Measurements from ENCODE around the gene ZNF821.

ZNF821 gene, protein sequence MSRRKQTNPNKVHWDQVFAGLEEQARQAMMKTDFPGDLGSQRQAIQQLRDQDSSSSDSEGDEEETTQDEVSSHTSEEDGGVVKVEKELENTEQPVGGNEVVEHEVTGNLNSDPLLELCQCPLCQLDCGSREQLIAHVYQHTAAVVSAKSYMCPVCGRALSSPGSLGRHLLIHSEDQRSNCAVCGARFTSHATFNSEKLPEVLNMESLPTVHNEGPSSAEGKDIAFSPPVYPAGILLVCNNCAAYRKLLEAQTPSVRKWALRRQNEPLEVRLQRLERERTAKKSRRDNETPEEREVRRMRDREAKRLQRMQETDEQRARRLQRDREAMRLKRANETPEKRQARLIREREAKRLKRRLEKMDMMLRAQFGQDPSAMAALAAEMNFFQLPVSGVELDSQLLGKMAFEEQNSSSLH

DNA sequence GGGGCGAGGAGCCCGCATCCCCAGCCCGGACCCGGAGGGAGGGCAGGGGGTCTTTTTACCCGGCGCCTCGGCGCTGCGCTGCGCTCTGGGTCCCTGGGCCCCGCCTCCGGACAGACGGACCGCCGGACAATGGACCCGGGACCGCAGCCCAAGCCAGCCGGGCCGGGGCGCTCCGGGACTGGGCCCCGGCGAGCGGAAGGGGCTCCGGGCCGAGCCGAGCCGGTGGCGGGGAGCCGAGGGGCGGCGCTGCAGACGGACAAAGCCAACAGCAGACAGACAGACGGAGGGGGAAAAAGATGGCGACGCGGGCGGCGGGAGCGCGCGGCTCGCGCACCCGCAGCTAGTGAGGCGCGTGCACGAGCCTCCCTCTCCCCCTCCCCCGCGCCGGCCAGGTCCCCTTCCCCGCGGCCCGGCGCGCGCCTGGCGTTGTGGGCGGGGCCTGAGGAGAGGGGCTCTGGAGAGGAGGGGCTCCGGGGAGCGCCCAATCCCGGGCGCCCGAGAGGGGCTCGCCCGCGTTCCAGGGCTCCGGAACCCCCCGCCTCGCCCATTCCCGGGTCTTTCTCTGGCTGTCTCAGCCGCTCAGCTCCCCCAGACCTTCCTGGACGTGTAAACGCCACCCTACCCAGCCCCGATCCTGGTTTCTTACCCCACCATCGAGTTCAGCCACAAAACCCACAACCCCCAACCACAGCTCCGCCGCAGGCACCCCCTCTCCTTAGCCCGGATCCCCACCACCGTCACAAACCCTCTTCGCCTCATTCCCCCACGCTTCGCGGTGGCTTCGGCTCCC, at the start of gene ZNF821:
Gene ZNF821, minus strand, starts transcription at position 334 of the 790 bp plus-strand sequence. CDS start 4,236 bp downstream, outside the sequence.
- DNase-seq (ENCODE audit: extremely low spot score): peak; percentile 86
- TF ChIP-seq, protein P1, sequence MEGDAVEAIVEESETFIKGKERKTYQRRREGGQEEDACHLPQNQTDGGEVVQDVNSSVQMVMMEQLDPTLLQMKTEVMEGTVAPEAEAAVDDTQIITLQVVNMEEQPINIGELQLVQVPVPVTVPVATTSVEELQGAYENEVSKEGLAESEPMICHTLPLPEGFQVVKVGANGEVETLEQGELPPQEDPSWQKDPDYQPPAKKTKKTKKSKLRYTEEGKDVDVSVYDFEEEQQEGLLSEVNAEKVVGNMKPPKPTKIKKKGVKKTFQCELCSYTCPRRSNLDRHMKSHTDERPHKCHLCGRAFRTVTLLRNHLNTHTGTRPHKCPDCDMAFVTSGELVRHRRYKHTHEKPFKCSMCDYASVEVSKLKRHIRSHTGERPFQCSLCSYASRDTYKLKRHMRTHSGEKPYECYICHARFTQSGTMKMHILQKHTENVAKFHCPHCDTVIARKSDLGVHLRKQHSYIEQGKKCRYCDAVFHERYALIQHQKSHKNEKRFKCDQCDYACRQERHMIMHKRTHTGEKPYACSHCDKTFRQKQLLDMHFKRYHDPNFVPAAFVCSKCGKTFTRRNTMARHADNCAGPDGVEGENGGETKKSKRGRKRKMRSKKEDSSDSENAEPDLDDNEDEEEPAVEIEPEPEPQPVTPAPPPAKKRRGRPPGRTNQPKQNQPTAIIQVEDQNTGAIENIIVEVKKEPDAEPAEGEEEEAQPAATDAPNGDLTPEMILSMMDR (IDR thresholded peaks at IDR 0.05; ENCODE audit: control extremely low read depth, extremely low read depth, low read depth, missing control alignments): no peak
- ChIA-PET POLR2A (interaction anchor here (0.8 to 1.0 kb wide), 2 partner anchors 10 to 68 kb away, joined by 3 to 6 read pairs; no protein-coding TSS in a partner anchor), CTCF (interaction anchor here (0.8 to 6.5 kb wide), 22 partner anchors 10 to 273 kb away, joined by 3 to 91 read pairs (median 9); partner anchors contain the start of genes AP1G1, ATXN1L and IST1)

DNA sequence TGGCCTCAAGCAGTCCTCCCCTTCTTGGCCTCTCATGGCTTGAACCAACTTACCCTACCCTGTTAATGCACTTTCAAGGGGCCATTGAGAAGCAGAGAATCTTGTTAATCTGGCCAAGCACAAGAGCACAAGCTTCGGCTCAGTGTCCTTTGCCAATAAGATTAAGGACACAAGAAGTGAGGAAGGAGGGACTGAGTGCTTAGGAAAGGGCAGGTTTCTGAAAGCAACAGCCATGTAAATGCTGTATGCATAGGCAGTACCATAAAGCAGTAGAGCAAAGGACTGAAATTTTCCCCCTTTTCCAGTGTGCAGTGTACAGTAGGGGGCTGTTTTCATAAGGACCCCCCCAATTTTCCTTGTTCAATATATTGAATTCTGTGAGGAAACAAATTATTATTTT, 49.0 kb upstream of the ZNF821 start:
- CTCF ChIA-PET: interaction anchor here (1.2 kb wide), 1 partner anchor 29 kb away, joined by 3 read pairs; no protein-coding TSS in a partner anchor
- DNase-seq (ENCODE audit: extremely low spot score): no peak
- POLR2A ChIA-PET: no interaction called here
- TF ChIP-seq, protein P1 (IDR thresholded peaks at IDR 0.05; ENCODE audit: control extremely low read depth, extremely low read depth, low read depth, missing control alignments): no peak

DNA sequence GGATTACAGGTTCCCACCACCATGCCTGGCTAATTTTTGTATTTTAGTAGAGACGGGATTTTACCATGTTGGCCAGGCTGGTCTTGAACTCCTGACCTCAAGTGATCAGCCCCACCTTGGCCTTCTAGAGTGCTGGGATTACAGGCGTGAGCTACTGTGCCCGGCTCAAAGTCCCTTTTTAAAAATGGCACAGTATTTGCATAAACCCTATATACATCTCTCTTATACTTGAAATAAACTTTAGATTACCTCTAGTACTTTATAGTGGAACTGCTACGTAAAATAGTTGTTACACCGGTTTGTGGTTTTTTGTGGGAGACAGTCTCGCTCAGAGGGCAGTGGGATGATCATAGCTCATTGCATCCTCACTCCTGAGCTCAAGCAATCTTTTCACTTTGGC, 47.6 kb upstream of the ZNF821 start:
- no peak for DNase-seq (ENCODE audit: extremely low spot score)
- ChIA-PET POLR2A (no interaction called here), CTCF (interaction anchor here (1.1 to 4.7 kb wide), 3 partner anchors 13 to 30 kb away, joined by 3 to 31 read pairs (median 5); no protein-coding TSS in a partner anchor)
- TF ChIP-seq, protein P1 (IDR thresholded peaks at IDR 0.05; ENCODE audit: control extremely low read depth, extremely low read depth, low read depth, missing control alignments): no peak

DNA sequence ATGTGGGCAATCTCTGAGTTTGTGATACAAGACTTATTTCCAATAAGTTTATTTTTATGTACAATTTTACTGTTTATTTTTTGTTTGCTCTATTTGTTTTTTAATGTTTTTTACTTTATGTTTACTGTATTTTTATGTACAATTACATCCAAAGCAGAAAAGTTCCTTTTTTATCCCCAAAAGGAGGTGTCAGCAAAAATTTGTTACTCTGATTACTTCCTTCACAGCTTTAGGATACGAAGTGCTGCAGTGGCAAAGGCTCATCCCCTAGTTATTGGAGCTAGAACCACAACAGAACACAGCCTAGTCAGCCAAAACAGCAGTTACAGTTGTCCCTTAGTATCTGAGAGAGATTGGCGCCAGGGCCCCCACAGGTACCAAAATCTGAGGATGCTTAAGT, 47.0 kb upstream of the ZNF821 start:
- ChIA-PET CTCF (interaction anchor here (1.1 to 4.7 kb wide), 3 partner anchors 12 to 30 kb away, joined by 3 to 31 read pairs (median 5); no protein-coding TSS in a partner anchor), POLR2A (interaction anchor here (0.6 kb wide), 1 partner anchor 148 kb away, joined by 6 read pairs; no protein-coding TSS in a partner anchor)
- TF ChIP-seq, protein P1 (IDR thresholded peaks at IDR 0.05; ENCODE audit: control extremely low read depth, extremely low read depth, low read depth, missing control alignments): no peak
- no peak for DNase-seq (ENCODE audit: extremely low spot score)

DNA sequence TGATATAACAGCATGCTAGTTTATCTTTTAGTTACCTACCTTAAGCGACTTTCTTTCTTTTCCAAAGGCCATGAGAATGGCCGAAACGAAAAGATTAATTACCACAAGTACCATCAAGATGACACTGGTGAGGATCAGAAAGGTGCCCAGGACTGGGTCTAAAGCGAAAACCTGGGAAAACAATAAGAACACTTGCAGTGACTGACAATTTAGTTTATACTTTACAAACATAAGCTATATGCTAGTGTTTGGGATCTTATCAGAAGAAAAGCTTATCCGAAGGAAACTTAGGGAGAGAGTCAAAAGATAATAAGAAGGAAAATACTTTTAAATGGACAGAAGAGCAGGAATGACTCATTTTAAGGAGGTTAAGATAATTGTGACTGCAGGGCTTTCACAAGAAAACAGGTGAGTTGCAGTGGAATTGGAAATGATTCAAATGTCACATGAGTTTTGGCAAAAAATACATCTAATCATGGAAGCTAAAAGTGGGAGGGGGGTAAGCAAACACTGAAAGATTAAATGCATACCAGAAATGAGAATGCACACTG, 46.1 kb upstream of the ZNF821 start:
- DNase-seq (ENCODE audit: extremely low spot score): no peak
- ChIA-PET POLR2A (interaction anchor here (0.6 kb wide), 1 partner anchor 124 kb away, joined by 4 read pairs; no protein-coding TSS in a partner anchor), CTCF (interaction anchor here (1.0 to 4.7 kb wide), 4 partner anchors 10 to 121 kb away, joined by 3 to 31 read pairs (median 11); partner anchors contain the start of gene AP1G1)
- TF ChIP-seq, protein P1 (IDR thresholded peaks at IDR 0.05; ENCODE audit: control extremely low read depth, extremely low read depth, low read depth, missing control alignments): no peak

DNA sequence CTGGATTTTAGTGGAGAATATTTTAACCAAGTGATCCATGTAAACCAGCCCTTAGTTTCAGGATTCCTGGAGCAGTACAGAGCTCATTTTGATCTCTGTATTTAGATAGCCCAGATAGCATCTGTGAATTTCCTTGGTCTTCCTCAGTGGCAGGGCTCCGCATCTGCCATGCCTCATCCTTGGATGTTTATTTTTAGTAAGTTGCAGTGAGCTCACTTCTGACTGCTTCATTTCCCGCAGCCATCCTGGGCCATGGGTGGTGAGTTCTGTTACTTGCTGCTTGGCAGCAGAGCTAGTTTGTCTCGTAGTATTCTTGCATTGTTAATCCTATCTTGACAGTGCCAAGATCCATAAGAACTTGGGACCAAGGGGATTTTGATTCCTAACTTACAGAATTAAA, 45.1 kb upstream of the ZNF821 start:
- POLR2A ChIA-PET: no interaction called here
- TF ChIP-seq, protein P1 (IDR thresholded peaks at IDR 0.05; ENCODE audit: control extremely low read depth, extremely low read depth, low read depth, missing control alignments): no peak
- CTCF ChIA-PET: interaction anchor here (1.5 to 4.7 kb wide), 4 partner anchors 10 to 46 kb away, joined by 7 to 31 read pairs (median 11); no protein-coding TSS in a partner anchor
- DNase-seq (ENCODE audit: extremely low spot score): no peak
